MM.1S (cell line): ENCODE measurements around the gene SLCO1A2.

Source experiments
- DNase-seq: peaks from one replicate; pipeline ENCODE4 v3.0.0-alpha.2; 2015
- H2AFZ ChIP-seq: fragments of 300-600 bp; sonication (generic); 2 replicates; pipeline ENCODE4 v1.6.0; 2016; ENCODE audit warnings: antibody characterized with exemption, low read length
- H3F3A ChIP-seq: fragments of 300-600 bp; sonication (generic); 2 replicates; pipeline ENCODE4 v1.6.1; 2016; ENCODE audit warnings: mild to moderate bottlenecking, antibody characterized with exemption, low read length, moderate library complexity, mixed read lengths; ENCODE audit not compliant: insufficient read depth
- H3K27ac ChIP-seq: fragments of 300-600 bp; sonication (generic); 2 replicates; pipeline ENCODE4 v1.5.1; 2016; ENCODE audit warnings: mild to moderate bottlenecking, low read length
- H3K27me3 ChIP-seq: fragments of 300-600 bp; sonication (generic); replicated peaks from 2 replicates; pipeline ENCODE4 v1.6.0; 2016; ENCODE audit warnings: low read length; ENCODE audit not compliant: insufficient read depth
- H3K36me3 ChIP-seq: fragments of 300-600 bp; sonication (generic); replicated peaks from 2 replicates; pipeline ENCODE4 v1.6.1; 2016; ENCODE audit warnings: mild to moderate bottlenecking, low read length, mixed read lengths; ENCODE audit not compliant: insufficient read depth
- H3K4me1 ChIP-seq: fragments of 300-600 bp; sonication (generic); 2 replicates; pipeline ENCODE4 v1.6.1; 2016; ENCODE audit warnings: low read length, mixed read lengths
- H3K4me2 ChIP-seq: fragments of 300-600 bp; sonication (generic); 2 replicates; pipeline ENCODE4 v1.6.0; 2016; ENCODE audit warnings: low read depth, low read length
- H3K4me3 ChIP-seq: fragments of 300-600 bp; sonication (generic); 2 replicates; pipeline ENCODE4 v1.5.1; 2016; ENCODE audit warnings: low read length, mixed read lengths
- H3K79me2 ChIP-seq: fragments of 300-600 bp; sonication (generic); 2 replicates; pipeline ENCODE4 v1.6.1; 2016; ENCODE audit warnings: mixed run types, low read length, mixed read lengths
- H3K9ac ChIP-seq: fragments of 300-600 bp; sonication (generic); 2 replicates; pipeline ENCODE4 v1.6.1; 2016; ENCODE audit warnings: low read length, mixed read lengths
- H3K9me2 ChIP-seq: fragments of 300-600 bp; sonication (generic); replicated peaks from 2 replicates; pipeline ENCODE4 v1.6.1; 2016; ENCODE audit warnings: mild to moderate bottlenecking, low read length, mixed read lengths; ENCODE audit not compliant: insufficient read depth
- H3K9me3 ChIP-seq: fragments of 300-600 bp; sonication (generic); replicated peaks from 2 replicates; pipeline ENCODE4 v1.6.1; 2016; ENCODE audit warnings: mild to moderate bottlenecking, low read length, mixed read lengths; ENCODE audit not compliant: insufficient read depth
- H4K20me1 ChIP-seq: fragments of 300-600 bp; sonication (generic); 2 replicates; pipeline ENCODE4 v1.6.1; 2016; ENCODE audit warnings: mild to moderate bottlenecking, low read length, moderate library complexity, mixed read lengths; ENCODE audit not compliant: insufficient read depth
- CTCF ChIP-seq: fragments of 300-600 bp; sonication (generic); IDR thresholded peaks from 2 replicates; pipeline ENCODE4 v1.5.1; 2016; ENCODE audit warnings: antibody characterized with exemption, low read length, mixed read lengths
- EZH2 ChIP-seq: fragments of 300-600 bp; sonication (generic); optimal IDR thresholded peaks from 2 replicates; pipeline ENCODE3; 2017; ENCODE audit warnings: low read depth, mild to moderate bottlenecking, antibody characterized with exemption, low read length, mixed read lengths
- EZH2phosphoT487 ChIP-seq: fragments of 300-600 bp; sonication (generic); IDR thresholded peaks from 2 replicates; pipeline ENCODE4 v1.6.1; 2018; ENCODE audit warnings: antibody characterized with exemption, low read length

Gene SLCO1A2

GRCh38 chr12:21336656-21337055, 1.9 kb upstream of the SLCO1A2 start:
- no peak for DNase-seq
- Histone ChIP-seq H3K9ac (no peak overlapping the region), H3F3A (no peaks in the 10 kb centered on the region), H3K9me3 (no peaks in the 10 kb centered on the region), H3K4me2 (no peak overlapping the region), H3K9me2 (no peaks in the 10 kb centered on the region), H3K4me1 (no peaks in the 10 kb centered on the region), H3K27me3 (no peaks in the 10 kb centered on the region), H3K4me3 (no peak overlapping the region), H3K79me2 (no peaks in the 10 kb centered on the region), H2AFZ (no peak overlapping the region), H3K36me3 (no peaks in the 10 kb centered on the region), H4K20me1 (no peaks in the 10 kb centered on the region), H3K27ac (no peak overlapping the region)
- TF ChIP-seq EZH2 (no peak), EZH2phosphoT487 (no peak), CTCF (no peak)

- Histone ChIP-seq H3K27me3 (no peaks in the 10 kb centered on the region), H3K27ac (no peak overlapping the region), H3K9me3 (no peaks in the 10 kb centered on the region), H2AFZ (no peak overlapping the region), H3K4me2 (no peak overlapping the region), H3K36me3 (no peaks in the 10 kb centered on the region), H3K4me1 (no peaks in the 10 kb centered on the region), H3K9ac (no peak overlapping the region), H4K20me1 (no peaks in the 10 kb centered on the region), H3K4me3 (no peak overlapping the region), H3K79me2 (no peaks in the 10 kb centered on the region), H3F3A (no peaks in the 10 kb centered on the region), H3K9me2 (no peaks in the 10 kb centered on the region)
- TF ChIP-seq EZH2 = no peak
- TF ChIP-seq CTCF = no peak
- no peak for TF ChIP-seq EZH2phosphoT487
- no peak for DNase-seq
Measured at GRCh38 chr12:21330682-21331253, 3.9 kb downstream of the SLCO1A2 start.

- no peaks in the 10 kb centered on the region for H3K9me3 ChIP-seq
Measured at GRCh38 chr12:21328578-21328977, 6.1 kb downstream of the SLCO1A2 start.

More at GRCh38 chr12:21328578-21328977, 6.1 kb downstream of the SLCO1A2 start:
- TF ChIP-seq CTCF = no peak
- no peak for TF ChIP-seq EZH2
- TF ChIP-seq EZH2phosphoT487 = no peak
- Histone ChIP-seq H3K9ac (no peak overlapping the region), H3K4me1 (no peaks in the 10 kb centered on the region), H4K20me1 (no peaks in the 10 kb centered on the region), H2AFZ (no peak overlapping the region), H3K27me3 (no peaks in the 10 kb centered on the region), H3F3A (no peaks in the 10 kb centered on the region), H3K36me3 (no peaks in the 10 kb centered on the region), H3K4me2 (no peak overlapping the region), H3K27ac (no peak overlapping the region), H3K79me2 (no peaks in the 10 kb centered on the region), H3K9me2 (no peaks in the 10 kb centered on the region), H3K4me3 (no peak overlapping the region)
- no peak for DNase-seq
